SK-N-SH treated with all-trans-retinoic acid at 6 μM for 48 hours (cell line): Measurements from ENCODE around the gene SYNRG.

Experiments
- ATAC-seq: fragments of 200-7000 bp; cut with Tn5 transposase; 3 replicates; pipeline ENCODE4 v1.9.1; 2020; ENCODE audit warnings: mild to moderate bottlenecking, moderate library complexity
- ARNTL ChIP-seq: fragments of 450-650 bp; formaldehyde crosslinking; IDR thresholded peaks from 2 replicates; pipeline ENCODE4 v1.5.0; 2020; ENCODE audit warnings: low read depth, mild to moderate bottlenecking, moderate library complexity, borderline replicate concordance
- BACH2 ChIP-seq: fragments of 250-450 bp; sonication (Bioruptor Pico); IDR thresholded peaks from 2 replicates; pipeline ENCODE4 v1.9.0; 2021; ENCODE audit warnings: mild to moderate bottlenecking, borderline replicate concordance
- CREB5 ChIP-seq: fragments of 250-450 bp; sonication (Bioruptor Pico); IDR thresholded peaks from 2 replicates; pipeline ENCODE4 v1.5.1; 2020; ENCODE audit warnings: low read depth, mild to moderate bottlenecking, moderate library complexity
- CSRNP3 ChIP-seq: fragments of 250-450 bp; sonication (Bioruptor Pico); IDR thresholded peaks from 2 replicates; pipeline ENCODE4 v1.5.1; 2021; ENCODE audit warnings: mild to moderate bottlenecking, moderate library complexity
- ESRRG ChIP-seq: fragments of 250-450 bp; sonication (Bioruptor Pico); IDR thresholded peaks from 2 replicates; pipeline ENCODE4 v1.6.1; 2021; ENCODE audit warnings: mild to moderate bottlenecking
- ISL1 ChIP-seq: fragments of 250-450 bp; sonication (Bioruptor Pico); IDR thresholded peaks from 2 replicates; pipeline ENCODE4 v2.1.2; 2022; ENCODE audit warnings: mild to moderate bottlenecking, moderate library complexity
- OSR1 ChIP-seq: fragments of 250-450 bp; sonication (Bioruptor Pico); IDR thresholded peaks from 2 replicates; pipeline ENCODE4 v1.8.0; 2022; ENCODE audit warnings: moderate library complexity, mild to moderate bottlenecking, inconsistent platforms
- PATZ1 ChIP-seq: fragments of 250-450 bp; sonication (Bioruptor Pico); IDR thresholded peaks from 2 replicates; pipeline ENCODE4 v1.8.0; 2020; ENCODE audit warnings: mild to moderate bottlenecking, moderate library complexity, borderline replicate concordance
- POU6F1 ChIP-seq: fragments of 250-450 bp; sonication (Bioruptor Pico); IDR thresholded peaks from 2 replicates; pipeline ENCODE4 v1.8.0; 2021; ENCODE audit warnings: low read depth, mild to moderate bottlenecking, moderate library complexity, borderline replicate concordance
- PPARA ChIP-seq: fragments of 250-450 bp; sonication (Bioruptor Pico); IDR thresholded peaks from 2 replicates; pipeline ENCODE4 v1.5.0; 2020; ENCODE audit warnings: mild to moderate bottlenecking, borderline replicate concordance
- RARB ChIP-seq: fragments of 250-450 bp; sonication (Bioruptor Pico); IDR thresholded peaks from 2 replicates; pipeline ENCODE4 v1.8.0; 2021; ENCODE audit warnings: mild to moderate bottlenecking, moderate library complexity
- SNAI2 ChIP-seq: fragments of 250-450 bp; sonication (Bioruptor Pico); IDR thresholded peaks from 2 replicates; pipeline ENCODE4 v1.5.0; 2020; ENCODE audit warnings: mild to moderate bottlenecking, moderate library complexity
- TCF4 ChIP-seq: fragments of 250-450 bp; sonication (Bioruptor Pico); IDR thresholded peaks from 2 replicates; pipeline ENCODE4 v1.8.0; 2021; ENCODE audit warnings: mild to moderate bottlenecking, moderate library complexity, borderline replicate concordance
- TOX ChIP-seq: fragments of 250-450 bp; sonication (Bioruptor Pico); IDR thresholded peaks from 2 replicates; pipeline ENCODE4 v1.8.0; 2021; ENCODE audit warnings: mild to moderate bottlenecking, moderate library complexity, borderline replicate concordance
- TSHZ2 ChIP-seq: fragments of 250-450 bp; sonication (Bioruptor Pico); IDR thresholded peaks from 2 replicates; pipeline ENCODE4 v1.5.0; 2020; ENCODE audit warnings: mild to moderate bottlenecking, moderate library complexity
- ZC3H10 ChIP-seq: fragments of 250-450 bp; sonication (Bioruptor Pico); IDR thresholded peaks from 2 replicates; pipeline ENCODE4 v1.5.1; 2021; ENCODE audit warnings: mild to moderate bottlenecking, moderate library complexity
- ZFP3 ChIP-seq: fragments of 250-450 bp; sonication (Bioruptor Pico); IDR thresholded peaks from 2 replicates; pipeline ENCODE4 v1.5.0; 2020; ENCODE audit warnings: mild to moderate bottlenecking, moderate library complexity
- ZFP30 ChIP-seq: fragments of 450-650 bp; formaldehyde crosslinking; IDR thresholded peaks from 2 replicates; pipeline ENCODE4 v1.5.0; 2022; ENCODE audit warnings: mild to moderate bottlenecking, moderate library complexity
- ZNF565 ChIP-seq: fragments of 450-650 bp; formaldehyde crosslinking; conservative IDR thresholded peaks from 2 replicates; pipeline ENCODE4 v1.5.0; 2020; ENCODE audit warnings: low read depth, mild to moderate bottlenecking, moderate library complexity
- ZNF8 ChIP-seq: fragments of 450-650 bp; formaldehyde crosslinking; IDR thresholded peaks from 2 replicates; pipeline ENCODE4 v1.5.0; 2020; ENCODE audit warnings: mild to moderate bottlenecking, moderate library complexity

The SYNRG gene

GRCh38 chr17:37481001-37481665, 128.1 kb downstream of the SYNRG start:
- no peak for TF ChIP-seq TOX (CRISPR knock-in tag)
- no peak for TF ChIP-seq BACH2
- no peak for TF ChIP-seq POU6F1 (CRISPR knock-in tag)
- no peak for TF ChIP-seq SNAI2 (CRISPR knock-in tag)
- TF ChIP-seq ZC3H10 (CRISPR knock-in tag): no peak
- TF ChIP-seq ARNTL: no peak
- TF ChIP-seq CREB5 (CRISPR knock-in tag): no peak
- no peak for TF ChIP-seq ISL1 (CRISPR knock-in tag)
- TF ChIP-seq ZNF565 (CRISPR knock-in tag): no peak
- ATAC-seq: no peak

- ATAC-seq: no peak
Measured at GRCh38 chr17:37480427-37480826, 128.8 kb downstream of the SYNRG start.

More at GRCh38 chr17:37480427-37480826, 128.8 kb downstream of the SYNRG start:
- no peak for TF ChIP-seq ZNF8 (CRISPR knock-in tag)
- no peak for TF ChIP-seq RARB (CRISPR knock-in tag)
- no peak for TF ChIP-seq CSRNP3 (CRISPR knock-in tag)
- TF ChIP-seq ZC3H10 (CRISPR knock-in tag): no peak
- TF ChIP-seq SNAI2 (CRISPR knock-in tag): no peak
- no peak for TF ChIP-seq BACH2
- TF ChIP-seq ZFP30: no peak
- no peak for TF ChIP-seq TCF4 (CRISPR knock-in tag)
- no peak for TF ChIP-seq ISL1 (CRISPR knock-in tag)
- TF ChIP-seq PPARA (CRISPR knock-in tag): no peak
- TF ChIP-seq ARNTL: no peak
- no peak for TF ChIP-seq TSHZ2 (CRISPR knock-in tag)
- no peak for TF ChIP-seq CREB5 (CRISPR knock-in tag)
- no peak for TF ChIP-seq ZNF565 (CRISPR knock-in tag)
- TF ChIP-seq TOX (CRISPR knock-in tag): no peak
- no peak for TF ChIP-seq PATZ1 (CRISPR knock-in tag)
- no peak for TF ChIP-seq ZFP3 (CRISPR knock-in tag)
- no peak for TF ChIP-seq ESRRG
- TF ChIP-seq POU6F1 (CRISPR knock-in tag): no peak
- no peak for TF ChIP-seq OSR1 (CRISPR knock-in tag)
